Ramos (cell line): Measurements from ENCODE around the gene OR6B1.
"Not testable (repeated sequence)": the region's sequence is repeated elsewhere in the genome, so short reads cannot be mapped to it uniquely, and the experiment has no call there.

Experiments used
- in situ Hi-C: fragments of 300-500 bp; cut with MboI; formaldehyde crosslinking; loops from one replicate; pipeline ENCODE4 v1.14.3; 2022; ENCODE audit warnings: low sequenced_read_pairs; ENCODE audit not compliant: unreplicated experiment

The OR6B1 gene

DNA sequence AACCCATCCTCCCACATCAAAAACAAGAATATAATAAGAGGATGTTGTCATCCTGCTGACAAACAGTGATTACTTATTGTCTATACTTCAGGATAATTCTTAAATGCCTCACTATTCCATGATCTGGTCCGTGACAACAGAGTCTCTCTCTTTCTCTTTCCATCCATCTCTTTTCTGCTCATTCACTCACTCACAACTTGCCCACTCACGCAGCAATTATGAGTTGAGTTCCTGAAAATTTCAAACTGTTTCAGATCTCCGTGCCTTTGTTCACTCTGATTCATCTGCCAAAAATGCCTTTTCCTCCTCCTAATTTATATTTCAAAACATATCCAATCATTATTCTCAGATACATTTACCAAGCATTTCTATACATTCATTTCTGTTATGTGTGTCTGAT lies 1.4 kb downstream of the OR6B1 start:
- in situ Hi-C loops: no loop called here

DNA sequence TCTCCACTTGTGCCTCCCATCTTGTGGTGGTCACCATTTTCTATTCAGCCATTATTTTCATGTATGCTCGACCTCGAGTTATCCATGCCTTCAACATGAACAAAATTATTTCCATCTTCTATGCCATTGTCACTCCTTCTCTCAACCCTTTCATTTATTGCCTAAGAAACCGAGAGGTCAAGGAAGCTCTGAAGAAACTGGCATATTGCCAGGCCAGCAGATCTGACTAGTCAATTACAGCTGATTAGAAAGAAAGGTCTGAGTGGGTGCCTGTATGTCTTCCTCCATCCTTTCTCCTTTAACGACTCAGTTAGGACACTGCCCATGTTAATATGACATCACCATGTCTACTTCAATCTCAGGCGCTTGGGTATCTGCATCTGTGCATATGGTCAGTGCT lies 4.6 kb downstream of the OR6B1 start:
- in situ Hi-C loops: no loop called here

DNA sequence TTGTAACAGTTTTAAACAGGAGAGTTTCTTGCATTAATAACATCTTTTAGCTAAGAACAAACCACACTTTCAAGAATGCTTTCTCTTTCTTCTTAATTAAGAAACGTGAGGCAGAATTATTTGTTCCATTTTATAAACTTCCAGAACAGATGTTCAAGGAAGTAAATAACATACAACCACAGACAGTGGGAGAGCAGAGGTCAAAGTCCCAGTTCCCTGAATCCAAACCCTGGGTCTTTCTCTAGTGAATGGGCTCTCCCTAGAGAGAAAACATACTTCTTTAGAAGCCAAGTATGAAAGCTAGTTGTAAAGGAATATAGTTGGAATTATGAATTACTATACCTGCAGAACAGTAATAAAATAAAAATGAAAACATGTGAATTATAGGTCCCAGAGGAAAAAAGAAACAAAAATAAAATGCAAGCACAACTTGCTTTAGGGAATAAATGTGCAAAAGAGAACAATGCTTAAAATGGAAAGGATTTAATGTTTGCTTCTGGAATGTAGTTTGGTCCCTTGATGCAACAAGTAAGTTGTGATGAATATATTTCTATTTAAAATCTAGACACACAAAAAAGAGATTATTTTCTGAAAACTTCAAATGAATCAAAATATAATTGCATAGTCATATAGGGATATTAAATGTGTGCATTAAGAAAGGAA lies 6.0 kb downstream of the OR6B1 start:
- in situ Hi-C loops: no loop called here

- in situ Hi-C loops: no loop called here
These were observed 6.5 kb downstream of the OR6B1 start for GRCh38 chr7:144006692-144007042.

GRCh38 chr7:144009361-144009760 lies 9.2 kb downstream of the OR6B1 start:
- in situ Hi-C loops: no loop called here

- in situ Hi-C loops: not testable (repeated sequence)
These were observed 9.9 kb downstream of the OR6B1 start for GRCh38 chr7:144010061-144010460.

DNA sequence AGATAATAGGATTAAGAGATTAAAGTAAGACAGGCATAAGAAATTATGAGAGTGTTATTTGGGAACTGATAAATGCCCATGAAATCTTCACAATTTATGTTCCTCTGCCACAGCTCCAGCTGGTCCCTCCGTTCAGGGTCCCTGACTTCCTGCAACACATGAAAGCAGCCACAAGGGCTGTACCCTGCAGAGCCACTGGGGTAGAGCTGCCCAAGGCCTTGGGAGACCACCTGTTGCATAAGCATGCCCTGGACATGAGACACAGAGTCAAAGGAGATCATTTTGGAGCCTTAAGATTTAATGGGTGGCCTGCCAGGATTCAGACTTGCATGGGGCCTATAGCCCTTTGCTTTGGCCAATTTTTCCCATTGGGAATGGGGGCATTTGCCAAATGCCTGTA lies 10.7 kb downstream of the OR6B1 start:
- in situ Hi-C loops: not testable (repeated sequence)

- in situ Hi-C loops: no loop called here
These were observed 11.5 kb downstream of the OR6B1 start for GRCh38 chr7:144011458-144012230.

DNA sequence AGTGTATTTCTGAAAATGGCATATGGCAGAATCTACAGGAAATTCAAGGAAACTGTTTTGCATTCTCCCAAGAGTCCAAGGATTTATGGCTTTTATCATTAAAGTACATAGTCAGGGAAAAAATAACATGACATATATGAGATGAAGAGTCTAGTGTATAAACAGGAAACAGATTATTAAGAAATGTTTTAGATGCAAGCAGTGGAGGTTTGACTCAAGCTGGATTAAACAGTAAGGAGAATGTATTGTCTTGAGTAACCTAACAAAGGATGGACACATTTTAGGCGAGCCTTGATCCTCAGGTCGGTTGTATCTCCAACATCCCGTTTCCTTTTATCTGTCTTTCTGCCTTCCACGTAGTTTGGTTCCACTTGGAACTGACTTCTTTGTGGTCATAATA lies 17.9 kb downstream of the OR6B1 start:
- in situ Hi-C loops: no loop called here

GRCh38 chr7:144019457-144019856 lies 19.3 kb downstream of the OR6B1 start:
- in situ Hi-C loops: no loop called here

DNA sequence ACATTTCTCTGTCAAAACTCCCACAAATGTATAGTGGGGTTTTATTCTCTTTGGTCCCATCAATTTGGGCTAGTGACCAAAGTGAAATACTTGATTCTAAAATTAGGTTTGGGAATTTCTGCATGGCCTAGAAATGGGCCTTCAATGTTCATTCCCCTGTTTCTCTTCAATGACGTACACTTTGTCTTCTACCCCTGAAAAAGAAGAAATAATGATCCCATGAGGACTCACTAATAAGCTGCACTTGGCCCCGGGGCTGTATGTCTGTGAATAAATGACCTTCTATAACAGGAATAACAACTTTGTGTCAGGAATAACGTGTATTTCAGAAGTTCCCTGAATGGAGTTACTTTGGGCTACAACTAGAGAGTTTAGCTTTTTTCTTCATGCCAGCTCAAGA lies 20.2 kb downstream of the OR6B1 start:
- in situ Hi-C loops: no loop called here

- in situ Hi-C loops: no loop called here
These were observed 22.0 kb downstream of the OR6B1 start for GRCh38 chr7:144022169-144022568.

DNA sequence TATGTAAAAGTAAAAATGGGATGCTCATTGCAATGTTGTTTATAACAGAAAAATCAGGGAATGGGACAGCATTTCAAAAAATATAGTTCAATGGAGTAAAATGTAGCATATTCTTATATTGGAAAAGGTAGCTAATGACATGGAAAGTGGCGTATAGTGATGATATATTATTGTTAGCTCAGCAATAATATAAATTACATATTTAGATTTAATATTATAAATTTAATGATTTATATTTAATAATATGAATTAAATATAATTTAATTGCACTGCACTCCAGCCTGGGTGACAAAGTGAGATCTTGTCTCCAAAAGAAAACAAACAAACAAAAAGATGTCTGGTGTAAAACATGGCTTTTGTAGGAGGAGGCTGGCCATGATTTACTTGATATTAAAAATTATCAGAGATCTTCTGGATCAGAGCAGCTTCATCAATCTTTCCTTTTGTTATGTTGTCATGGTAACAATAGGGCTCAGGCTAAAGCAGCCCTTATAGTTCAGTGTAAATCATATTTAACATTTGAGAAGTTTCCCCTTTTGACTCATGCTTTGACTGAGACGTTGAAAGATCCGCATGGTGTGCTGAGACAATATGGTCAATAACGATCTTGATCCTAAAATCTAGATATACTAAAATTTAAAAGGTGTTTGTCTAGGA lies 23.2 kb downstream of the OR6B1 start:
- in situ Hi-C loops: no loop called here

DNA sequence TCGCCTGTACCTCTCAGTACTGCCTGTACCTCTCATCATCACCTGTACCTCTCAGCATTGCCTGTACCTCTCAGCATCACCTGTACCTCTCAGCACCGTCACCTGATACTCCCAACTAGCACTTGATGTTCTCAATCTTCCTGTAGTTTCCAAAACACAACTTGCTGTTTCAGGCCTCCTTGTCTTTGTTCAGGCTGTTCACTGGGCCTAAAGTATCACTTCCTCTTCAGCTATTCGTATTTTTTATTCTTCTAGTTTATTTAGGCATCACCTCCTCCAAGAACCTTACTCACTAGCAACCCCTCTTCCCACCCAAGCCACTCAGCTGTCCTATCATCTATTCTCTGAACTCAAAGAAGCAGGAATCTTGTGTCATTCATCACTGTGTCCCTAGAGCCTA lies 24.1 kb downstream of the OR6B1 start:
- in situ Hi-C loops: no loop called here

GRCh38 chr7:144026203-144026883 lies 26.2 kb downstream of the OR6B1 start:
- in situ Hi-C loops: no loop called here

- in situ Hi-C loops: no loop called here
These were observed 26.9 kb downstream of the OR6B1 start for GRCh38 chr7:144027070-144027469.

DNA sequence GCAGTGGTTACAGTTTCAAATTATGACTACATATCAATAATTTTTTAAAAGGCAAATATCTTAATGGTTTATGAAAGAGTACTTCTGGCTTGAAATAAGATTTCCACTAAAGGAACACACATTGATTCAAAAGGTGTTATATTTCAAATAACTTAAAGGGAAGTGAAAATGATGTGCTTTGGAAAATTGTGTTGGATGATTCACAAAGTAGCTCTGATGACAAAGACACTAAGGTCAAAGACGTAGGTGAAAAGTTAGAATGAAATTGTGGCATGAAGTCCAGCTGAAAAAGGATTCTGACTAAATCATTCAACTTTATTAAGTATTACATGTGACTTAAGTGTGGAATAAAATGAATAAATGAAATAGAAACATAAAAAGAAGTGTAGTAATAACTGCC lies 27.9 kb downstream of the OR6B1 start:
- in situ Hi-C loops: no loop called here

GRCh38 chr7:144028547-144028946 lies 28.4 kb downstream of the OR6B1 start:
- in situ Hi-C loops: no loop called here

GRCh38 chr7:144032516-144032915 lies 32.4 kb downstream of the OR6B1 start:
- in situ Hi-C loops: no loop called here

- in situ Hi-C loops: no loop called here
These were observed 33.0 kb downstream of the OR6B1 start for GRCh38 chr7:144032985-144033709.
